K562 (cell line): ENCODE data around the gene NTNG1. TPM values are rescaled to one million over a fixed set of nuclear protein-coding genes. Genes with fewer than 3 reads are reported as not detected.

ENCODE experiments used
- ATAC-seq: fragments of 200-7000 bp; cut with Tn5 transposase; 3 replicates; pipeline ENCODE4 v1.9.1; 2020; ENCODE audit warnings: moderate library complexity
- BruUV-seq: library from RNA; stranded (reverse); fragments of 400-500 nt; replicated peaks from 2 replicates; lab custom pipeline; 2021; lab: Mats Ljungman, UMichigan
- CTCF ChIA-PET: fragments of 300-600 bp; formaldehyde crosslinking; extraction: SDS; loops from one replicate; lab custom pipeline; 2021; ENCODE audit warnings: low intra/inter-chr PET ratio; lab: Yijun Ruan, JAX
- POLR2A ChIA-PET: fragments of 300-600, 350-650 bp; sonication (Branson Sonifier 250); formaldehyde crosslinking; extraction: SDS; loops from one replicate; lab custom pipeline; 2021; ENCODE audit warnings: antibody characterized with exemption, inconsistent platforms; lab: Yijun Ruan, JAX
- DNase-seq, 4 experiments: peaks; one replicate each; pipeline versions ENCODE4 v3.0.0 to v3.0.0-alpha.2; 2011 to 2018; ENCODE audit warnings: low spot score in 3 of 4, mixed read lengths in 3 of 4; ENCODE audit errors: extremely low read depth in 1 of 4
- FAIRE-seq: peaks from 2 replicates; lab custom pipeline; 2011; peaks lifted over from hg19 to GRCh38; lab: Jason Lieb, UNC
- H2AFZ ChIP-seq: 2 replicates; pipeline ENCODE4 v1.6.0; 2011; ENCODE audit warnings: low read depth, low read length, control low read depth, inconsistent platforms
- H3K27ac ChIP-seq: fragments of 200-600 bp; 3 replicates; pipeline ENCODE4 v1.8.0; 2011; ENCODE audit warnings: low read depth, mild to moderate bottlenecking, control low read depth, inconsistent platforms, low read length, moderate library complexity, mixed read lengths; ENCODE audit errors: extremely low read depth
- H3K27me3 ChIP-seq, 2 experiments: fragments of 300-600 bp in 1 of 2; 2 replicates in 1 of 2; 3 replicates in 1 of 2; pipeline versions ENCODE4 v1.6.0 to v1.8.0; 2011; ENCODE audit warnings: inconsistent platforms in 2 of 2, low read length in 2 of 2, mild to moderate bottlenecking in 1 of 2, mixed read lengths in 1 of 2, moderate library complexity in 1 of 2; ENCODE audit not compliant: control insufficient read depth in 2 of 2, insufficient read depth in 2 of 2
- H3K36me3 ChIP-seq: fragments of 300-600 bp; 3 replicates; pipeline ENCODE4 v1.8.0; 2011; ENCODE audit warnings: mild to moderate bottlenecking, low read length, inconsistent platforms; ENCODE audit not compliant: control insufficient read depth, insufficient read depth
- H3K4me1 ChIP-seq, 2 experiments: fragments of 200-600 bp in 1 of 2; replicated peaks in 1 of 2; 2 replicates in 1 of 2; 3 replicates in 1 of 2; pipeline versions ENCODE4 v1.5.1 to v1.8.0; 2011; ENCODE audit warnings: inconsistent platforms in 2 of 2, low read length in 2 of 2, mild to moderate bottlenecking in 1 of 2, mixed read lengths in 1 of 2, moderate library complexity in 1 of 2; ENCODE audit not compliant: control insufficient read depth in 2 of 2, insufficient read depth in 2 of 2
- H3K4me2 ChIP-seq: 2 replicates; pipeline ENCODE4 v1.6.1; 2011; ENCODE audit warnings: low read length, control low read depth, inconsistent platforms, mixed read lengths; ENCODE audit not compliant: insufficient read depth
- H3K4me3 ChIP-seq: fragments of 200-600 bp; sonication (generic), shearing (Covaris generic); 2 replicates; pipeline ENCODE4 v1.5.1; 2016; ENCODE audit warnings: control low read depth, inconsistent platforms
- H3K79me2 ChIP-seq: fragments of 200-600 bp; 3 replicates; pipeline ENCODE4 v1.8.0; 2011; ENCODE audit warnings: low read length, inconsistent platforms; ENCODE audit not compliant: control insufficient read depth, insufficient read depth
- H3K9ac ChIP-seq, 2 experiments: 2 replicates each; pipeline versions ENCODE4 v1.6.0 to v1.6.1; 2011; ENCODE audit warnings: low read depth in 2 of 2, low read length in 2 of 2, control low read depth in 1 of 2, inconsistent platforms in 1 of 2, mild to moderate bottlenecking in 1 of 2, mixed read lengths in 1 of 2; ENCODE audit not compliant: insufficient read depth in 1 of 2
- H3K9me1 ChIP-seq: one replicate; pipeline ENCODE4 v1.6.0; 2011; ENCODE audit warnings: inconsistent platforms, mild to moderate bottlenecking, low read length, moderate library complexity; ENCODE audit not compliant: control insufficient read depth, insufficient read depth
- H3K9me3 ChIP-seq: replicated peaks from 2 replicates; pipeline ENCODE4 v1.5.1; 2011; ENCODE audit warnings: low read depth, low read length, inconsistent platforms; ENCODE audit not compliant: control insufficient read depth, insufficient read depth
- H4K20me1 ChIP-seq: replicated peaks from 2 replicates; pipeline ENCODE4 v1.6.1; 2011; ENCODE audit warnings: low read length, inconsistent platforms, mixed read lengths; ENCODE audit not compliant: control insufficient read depth, insufficient read depth
- ARID4B ChIP-seq: sonication (generic); formaldehyde crosslinking; IDR thresholded peaks from 2 replicates; pipeline ENCODE4 v1.8.0; 2022; ENCODE audit warnings: mild to moderate bottlenecking, missing genetic modification reagents
- CBFA2T3 ChIP-seq: fragments of 450-650 bp; IDR thresholded peaks from 2 replicates; pipeline ENCODE4 v1.6.1; 2017
- FOXP1 ChIP-seq: sonication (generic); formaldehyde crosslinking; IDR thresholded peaks from 2 replicates; pipeline ENCODE4 v1.8.0; 2022; ENCODE audit warnings: mild to moderate bottlenecking, missing genetic modification reagents
- KAT2B ChIP-seq: IDR thresholded peaks from one replicate; pipeline ENCODE4 v1.6.1; 2012; ENCODE audit warnings: low read depth, mild to moderate bottlenecking, control low read depth, inconsistent platforms, low read length, moderate library complexity
- MAFF ChIP-seq: IDR thresholded peaks from 2 replicates; pipeline ENCODE4 v1.6.1; 2012; ENCODE audit warnings: low read length, improper control_type of control experiment
- NBN ChIP-seq: fragments of 450-650 bp; IDR thresholded peaks from 2 replicates; pipeline ENCODE4 v1.6.1; 2016; ENCODE audit warnings: low read depth, mild to moderate bottlenecking
- PBX2 ChIP-seq, 2 experiments: IDR thresholded peaks in 1 of 2; conservative IDR thresholded peaks in 1 of 2; 2 replicates each; pipeline ENCODE4 v1.6.1; 2016; ENCODE audit warnings: low read depth in 2 of 2, mild to moderate bottlenecking in 1 of 2, missing compliant biosample characterization in 1 of 2, missing genetic modification characterization in 1 of 2, moderate library complexity in 1 of 2
- RFX7 ChIP-seq: fragments of 250-450 bp; sonication (Bioruptor Pico); IDR thresholded peaks from 2 replicates; pipeline ENCODE4 v1.5.1; 2021; ENCODE audit warnings: mild to moderate bottlenecking
- SMAD1 ChIP-seq: fragments of 150-350 bp; IDR thresholded peaks from 2 replicates; pipeline ENCODE4 v1.6.1; 2014; ENCODE audit warnings: low read length, low read depth; ENCODE audit not compliant: partially characterized antibody
- TAF9B ChIP-seq: fragments of 450-650 bp; IDR thresholded peaks from 2 replicates; pipeline ENCODE4 v1.6.1; 2018; ENCODE audit warnings: mild to moderate bottlenecking; ENCODE audit not compliant: partially characterized antibody
- ZNF146 ChIP-seq: IDR thresholded peaks from one replicate; pipeline ENCODE4 v1.6.1; 2018; ENCODE audit warnings: missing compliant biosample characterization; ENCODE audit not compliant: unreplicated experiment
- ZNF217 ChIP-seq: sonication (generic); formaldehyde crosslinking; IDR thresholded peaks from 2 replicates; pipeline ENCODE4 v1.8.0; 2022; ENCODE audit warnings: mild to moderate bottlenecking, missing genetic modification reagents
- ZNF766 ChIP-seq: fragments of 200-800 bp; sonication (Bioruptor generic); conservative IDR thresholded peaks from 2 replicates; pipeline ENCODE4 v1.6.1; 2016; ENCODE audit warnings: missing genetic modification characterization, missing compliant biosample characterization
- WGBS: fragments of 100-300 bp; shearing (Covaris generic); methylation state at CpG from one replicate; pipeline ENCODE4 v1.1.6; 2016; ENCODE audit warnings: low coverage, mixed read lengths; ENCODE audit not compliant: insufficient coverage; ENCODE audit errors: missing lambda C conversion rate; 5-methylcytosine and 5-hydroxymethylcytosine counted together
- in situ Hi-C: fragments of 300-500 bp; cut with MboI; formaldehyde crosslinking; loops from 4 replicates; pipeline ENCODE4 v1.15.0; 2018; ENCODE audit warnings: inconsistent platforms, mixed read lengths
- intact Hi-C: fragments of 100-400 bp; cut with micrococcal nuclease; formaldehyde crosslinking; loops from 2 replicates; pipeline ENCODE4 v1.14.2; 2022
- polyA plus RNA-seq, 8 experiments: library from polyadenylated mRNA; depleted of rRNA in 4 of 8; stranded (reverse) in 5 of 8; unstranded in 3 of 8; fragments of >200 nt; fragmentation: Nextera tagmentation in 2 of 8; fragmentation: Illumina TruSeq in 1 of 8; extraction: Ambion mirVana in 2 of 8; extraction: Trizol in 1 of 8; gene quantifications; 2 replicates each; pipeline versions ENCODE4 v1.2.1 to v1.2.3, GENCODE V29; 2011 to 2014; ENCODE audit warnings: inconsistent platforms in 1 of 8, missing spikeins in 1 of 8
- total RNA-seq, 7 experiments: library from RNA; depleted of rRNA in 6 of 7; stranded (reverse); fragments of >200 nt in 6 of 7; fragmentation: Illumina TruSeq in 2 of 7; extraction: Trizol in 2 of 7; gene quantifications; 2 replicates each; pipeline versions ENCODE4 v1.2.1 to v1.2.3, GENCODE V29; 2011 to 2021; ENCODE audit warnings: low replicate concordance in 1 of 7

The NTNG1 gene
- total and polyA plus RNA-seq, 9 of the 15 experiments (the other 6 are each of a cell fraction or from before 2014, with no cell fraction given), result not detected

GRCh38 chr1:107096690-107097089 is 44.1 kb upstream of the NTNG1 start (continued):
- TF ChIP-seq MAFF (no peak), PBX2 (CRISPR knock-in tag; IDR thresholded peaks at IDR 0.05; ENCODE audit: low read depth) (no peak), PBX2 (tag; conservative IDR thresholded peaks at IDR 0.05; ENCODE audit: low read depth) (peak; percentile 70), SMAD1 (no peak), CBFA2T3 (peak; percentile 53; the same call in 1 of the 2 replicates), ZNF217 (CRISPR knock-in tag) (no peak)
- TF ChIP-seq, all 486 proteins: peak for 7

GRCh38 chr1:107098961-107099360 is 41.9 kb upstream of the NTNG1 start:
- BruUV-seq, result no TSS peak
- no peak overlapping the region for H3K27ac ChIP-seq
- DNase-seq (no peak), ATAC-seq (no peak), FAIRE-seq (no peak)
- WGBS, result 3% methylated on average over 3 of the region's 3 CpGs
- H3K4me2 ChIP-seq, result no peak overlapping the region
- TF ChIP-seq TAF9B (no peak), ZNF766 (CRISPR knock-in tag) (no peak), ZNF146 (CRISPR knock-in tag) (no peak), NBN (no peak), ARID4B (CRISPR knock-in tag) (no peak), FOXP1 (CRISPR knock-in tag) (no peak), KAT2B (no peak), RFX7 (CRISPR knock-in tag) (no peak)
- H3K4me1 ChIP-seq, result no peaks in the 10 kb centered on the region
- H3K4me3 ChIP-seq, result no peak overlapping the region
- ChIA-PET CTCF (interaction anchor here (0.7 kb wide), 1 partner anchor 20 kb away, joined by 3 read pairs; no protein-coding TSS in a partner anchor), POLR2A (no interaction called here)
- no peak overlapping the region for H2AFZ ChIP-seq
- intact Hi-C loops (no loop called here), in situ Hi-C loops (no loop called here)
- H4K20me1 ChIP-seq, result no peaks in the 10 kb centered on the region
- no peak overlapping the region for H3K9ac ChIP-seq
- no peaks in the 10 kb centered on the region for H3K27me3 ChIP-seq
- H3K9me1 ChIP-seq, result no peaks in the 10 kb centered on the region
- H3K79me2 ChIP-seq, result no peaks in the 10 kb centered on the region
- H3K36me3 ChIP-seq, result no peaks in the 10 kb centered on the region
- H3K9me3 ChIP-seq, result no peaks in the 10 kb centered on the region
